Erythroblast (primary cell): Measurements from ENCODE around the gene CCNYL1.

Experiments used
- DNase-seq, 2 experiments: peaks; one replicate each; lab custom pipeline; 2025; lab: John Stamatoyannopoulos, UW
- GATA1 ChIP-seq: IDR thresholded peaks from 2 replicates; pipeline ENCODE4 v1.6.1; 2011; ENCODE audit warnings: low read depth, mild to moderate bottlenecking, control low read depth, low read length, moderate library complexity
- POLR2A ChIP-seq: IDR thresholded peaks from 2 replicates; pipeline ENCODE4 v1.6.1; 2011; ENCODE audit warnings: mild to moderate bottlenecking, low read length

Gene CCNYL1

GRCh38 chr2:207763303-207763917 lies 52.0 kb downstream of the CCNYL1 start:
- no peak for TF ChIP-seq POLR2A
- no peak for TF ChIP-seq GATA1
- DNase-seq = no peak

- TF ChIP-seq POLR2A (no peak), GATA1 (no peak)
- no peak for DNase-seq
Measured at GRCh38 chr2:207764096-207764630, 52.7 kb downstream of the CCNYL1 start.

- TF ChIP-seq GATA1 = no peak
- peak; percentile 88 to 91 for DNase-seq
Measured at GRCh38 chr2:207765547-207765946, 54.1 kb downstream of the CCNYL1 start.

GRCh38 chr2:207766041-207766551 lies 54.7 kb downstream of the CCNYL1 start:
- TF ChIP-seq GATA1 = no peak
- peak; percentile 55 for TF ChIP-seq POLR2A

GRCh38 chr2:207766697-207767460 lies 55.4 kb downstream of the CCNYL1 start:
- DNase-seq = peak; percentile 45 to 61
- TF ChIP-seq GATA1 (no peak), POLR2A (no peak)

More at GRCh38 chr2:207766041-207766551, 54.7 kb downstream of the CCNYL1 start:
- peak; percentile 88 to 90 for DNase-seq

- peak; percentile 46 to 55 for DNase-seq
- TF ChIP-seq GATA1 = no peak
- TF ChIP-seq POLR2A = no peak
Measured at GRCh38 chr2:207767461-207768167, 56.2 kb downstream of the CCNYL1 start.

- DNase-seq = peak; percentile 78 to 82
- TF ChIP-seq POLR2A = no peak
- no peak for TF ChIP-seq GATA1
Measured at GRCh38 chr2:207768168-207768865, 56.9 kb downstream of the CCNYL1 start.

GRCh38 chr2:207768866-207769596 lies 57.6 kb downstream of the CCNYL1 start:
- DNase-seq = peak; percentile 67 to 71
- no peak for TF ChIP-seq POLR2A
- no peak for TF ChIP-seq GATA1

- TF ChIP-seq GATA1 (no peak), POLR2A (no peak)
Measured at GRCh38 chr2:207770602-207771404, 59.4 kb downstream of the CCNYL1 start.

GRCh38 chr2:207771421-207771820 lies 60.0 kb downstream of the CCNYL1 start:
- DNase-seq = no peak
- TF ChIP-seq POLR2A (no peak), GATA1 (no peak)

More at GRCh38 chr2:207770602-207771404, 59.4 kb downstream of the CCNYL1 start:
- DNase-seq = peak; percentile 41 to 46

GRCh38 chr2:207772081-207772843 lies 60.8 kb downstream of the CCNYL1 start:
- no peak for TF ChIP-seq GATA1
- peak; percentile 69 to 79 for DNase-seq

- TF ChIP-seq POLR2A = no peak
- no peak for TF ChIP-seq GATA1
- no peak for DNase-seq
Measured at GRCh38 chr2:207772844-207773205, 61.4 kb downstream of the CCNYL1 start.
